ENCODE results near the gene RPS23. TPM values are rescaled to one million over a fixed set of nuclear protein-coding genes. Genes with fewer than 3 reads are reported as not detected.
A peak's percentile ranks its signal among the peaks of the same experiment; 100 is the strongest.

RPS23 gene
- total RNA-seq, 2 experiments from 2014 or later: 2,952 to 3,790 TPM

DNA sequence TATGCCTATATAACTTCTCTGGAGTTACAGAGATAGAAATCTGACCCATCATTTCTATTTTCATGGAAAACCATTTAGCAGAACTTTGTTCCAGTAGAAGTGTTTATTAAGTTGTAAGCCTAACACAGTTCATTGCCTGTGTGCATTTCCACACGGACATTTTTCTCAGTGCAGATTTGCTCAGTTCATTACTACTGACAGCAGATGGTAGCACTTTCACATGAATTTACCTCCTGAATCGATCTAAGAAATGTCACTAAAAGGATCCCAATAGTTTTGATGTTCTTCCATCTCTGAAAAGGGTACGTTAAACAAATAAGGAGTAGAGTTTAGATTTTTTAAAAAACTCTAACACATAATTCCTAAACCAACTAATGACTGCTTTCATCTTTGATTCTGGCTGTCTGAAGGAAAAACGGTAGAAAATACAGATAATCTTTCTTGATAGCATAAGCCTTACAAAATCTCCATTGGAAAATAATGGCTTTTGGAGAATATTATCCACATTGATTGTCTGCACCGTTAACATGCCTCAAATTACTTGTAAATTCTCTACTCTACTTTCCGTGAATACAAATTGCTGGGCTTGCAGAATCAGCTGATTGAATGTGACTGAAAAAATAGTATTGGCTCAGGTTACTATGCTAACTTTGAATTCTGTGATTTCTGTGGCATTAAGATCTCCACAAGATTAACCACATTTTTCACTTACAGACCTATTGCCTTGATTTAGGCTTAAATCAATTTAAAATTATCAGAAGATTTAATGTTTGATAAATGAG lies 33.1 kb downstream of the RPS23 start:
- ChIA-PET CTCF (ENCODE audit: unreplicated experiment) (no interaction called here), POLR2A (interaction anchor here (0.6 kb wide), 1 partner anchor 777 kb away, joined by 3 read pairs; no protein-coding TSS in a partner anchor)
- no peak overlapping the region for H2AFZ ChIP-seq (ENCODE audit: low read length)
- H3K27ac ChIP-seq (ENCODE audit: low read depth, low read length, poor library complexity, severe bottlenecking): no peak overlapping the region
- no peaks in the 10 kb centered on the region for H3K36me3 ChIP-seq (ENCODE audit: insufficient read depth, low read length)
- no TSS peak for BruUV-seq (replicated peaks)
- H3K4me2 ChIP-seq (ENCODE audit: low read length): no peak overlapping the region
- DNase-seq (ENCODE audit: low spot score): no peak
- peaks cover 13% of the 10 kb centered on the region; the same call in 1 of the 2 replicates for H3K9me3 ChIP-seq (ENCODE audit: low read length)
- H3K79me2 ChIP-seq (ENCODE audit: insufficient read depth, low read depth, low read length): no peaks in the 10 kb centered on the region
- TF ChIP-seq, protein P1, sequence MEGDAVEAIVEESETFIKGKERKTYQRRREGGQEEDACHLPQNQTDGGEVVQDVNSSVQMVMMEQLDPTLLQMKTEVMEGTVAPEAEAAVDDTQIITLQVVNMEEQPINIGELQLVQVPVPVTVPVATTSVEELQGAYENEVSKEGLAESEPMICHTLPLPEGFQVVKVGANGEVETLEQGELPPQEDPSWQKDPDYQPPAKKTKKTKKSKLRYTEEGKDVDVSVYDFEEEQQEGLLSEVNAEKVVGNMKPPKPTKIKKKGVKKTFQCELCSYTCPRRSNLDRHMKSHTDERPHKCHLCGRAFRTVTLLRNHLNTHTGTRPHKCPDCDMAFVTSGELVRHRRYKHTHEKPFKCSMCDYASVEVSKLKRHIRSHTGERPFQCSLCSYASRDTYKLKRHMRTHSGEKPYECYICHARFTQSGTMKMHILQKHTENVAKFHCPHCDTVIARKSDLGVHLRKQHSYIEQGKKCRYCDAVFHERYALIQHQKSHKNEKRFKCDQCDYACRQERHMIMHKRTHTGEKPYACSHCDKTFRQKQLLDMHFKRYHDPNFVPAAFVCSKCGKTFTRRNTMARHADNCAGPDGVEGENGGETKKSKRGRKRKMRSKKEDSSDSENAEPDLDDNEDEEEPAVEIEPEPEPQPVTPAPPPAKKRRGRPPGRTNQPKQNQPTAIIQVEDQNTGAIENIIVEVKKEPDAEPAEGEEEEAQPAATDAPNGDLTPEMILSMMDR (conservative IDR thresholded peaks at IDR 0.05; ENCODE audit: low read length): 0 out of 2 replicates have a peak, but pooled peaks have one; percentile 30
- TF ChIP-seq EZH2phosphoT487 (IDR thresholded peaks at IDR 0.05; ENCODE audit: borderline replicate concordance, low read depth, low read length): no peak
- H3K9me2 ChIP-seq (ENCODE audit: insufficient read depth, low read length): no peaks in the 10 kb centered on the region
- intact Hi-C loops (cut with micrococcal nuclease; ENCODE audit: unreplicated experiment): no loop called here
- H3K4me1 ChIP-seq (ENCODE audit: insufficient read depth, low read length, poor library complexity, severe bottlenecking): no peaks in the 10 kb centered on the region
- no peaks in the 10 kb centered on the region for H4K20me1 ChIP-seq (ENCODE audit: insufficient read depth, low read length)
- no peak overlapping the region for H3K4me3 ChIP-seq (ENCODE audit: low read depth, low read length, poor library complexity, severe bottlenecking)

DNA sequence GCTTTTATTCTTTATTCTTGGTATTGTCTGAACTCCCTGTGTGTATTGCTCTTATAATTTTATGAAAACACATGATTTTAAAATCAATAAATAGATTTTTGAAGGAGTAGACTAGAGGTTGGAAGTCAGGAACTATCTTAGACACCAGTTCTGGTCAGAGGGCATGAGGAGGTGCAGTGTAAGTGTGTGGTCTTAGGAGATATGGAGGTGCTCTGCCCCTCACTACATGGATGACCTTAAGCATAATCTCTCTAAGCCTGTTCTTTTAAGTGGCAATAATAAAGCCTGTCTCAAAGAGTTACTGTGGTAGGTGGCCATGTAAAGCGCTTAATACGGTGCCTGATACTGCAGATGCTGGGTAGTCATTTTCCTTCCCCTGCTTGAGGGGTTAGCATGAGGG lies 34.0 kb downstream of the RPS23 start:
- intact Hi-C loops (cut with micrococcal nuclease; ENCODE audit: unreplicated experiment): no loop called here
- Histone ChIP-seq H3K9me2 (ENCODE audit: insufficient read depth, low read length) (no peaks in the 10 kb centered on the region), H3K4me3 (ENCODE audit: low read depth, low read length, poor library complexity, severe bottlenecking) (no peak overlapping the region), H3K36me3 (ENCODE audit: insufficient read depth, low read length) (no peaks in the 10 kb centered on the region), H3K4me1 (ENCODE audit: insufficient read depth, low read length, poor library complexity, severe bottlenecking) (no peaks in the 10 kb centered on the region), H3K9me3 (ENCODE audit: low read length) (peaks cover 13% of the 10 kb centered on the region; the same call in 1 of the 2 replicates), H3K4me2 (ENCODE audit: low read length) (no peak overlapping the region), H3K79me2 (ENCODE audit: insufficient read depth, low read depth, low read length) (no peaks in the 10 kb centered on the region), H2AFZ (ENCODE audit: low read length) (no peak overlapping the region), H3K27ac (ENCODE audit: low read depth, low read length, poor library complexity, severe bottlenecking) (no peak overlapping the region), H4K20me1 (ENCODE audit: insufficient read depth, low read length) (no peaks in the 10 kb centered on the region)
- CTCF ChIA-PET (ENCODE audit: unreplicated experiment): no interaction called here
- TF ChIP-seq, protein P1 (conservative IDR thresholded peaks at IDR 0.05; ENCODE audit: low read length): no peak
- no peak for TF ChIP-seq EZH2phosphoT487 (IDR thresholded peaks at IDR 0.05; ENCODE audit: borderline replicate concordance, low read depth, low read length)
- BruUV-seq (replicated peaks): no TSS peak
- POLR2A ChIA-PET: interaction anchor here (0.6 kb wide), 1 partner anchor 392 kb away, joined by 4 read pairs; no protein-coding TSS in a partner anchor
- DNase-seq (ENCODE audit: low spot score): no peak

DNA sequence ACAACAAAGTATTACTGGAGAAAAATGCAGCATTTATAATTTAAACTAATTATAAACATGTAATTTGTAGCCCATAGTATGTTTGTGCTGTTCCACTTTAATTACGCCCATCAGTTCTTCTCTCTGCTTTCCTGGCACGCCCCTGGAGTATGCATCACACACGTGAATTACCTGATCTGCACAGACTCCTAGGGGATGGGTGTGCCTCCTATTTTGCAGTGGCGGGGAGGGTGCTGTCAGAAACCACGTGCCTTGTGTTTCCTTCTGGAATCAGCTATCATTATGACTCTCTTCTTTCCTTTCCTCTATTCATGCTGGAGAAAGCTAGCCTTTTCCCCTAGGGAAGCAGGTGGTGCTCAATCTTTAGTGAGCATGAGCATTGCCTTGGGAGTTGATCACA lies 43.3 kb downstream of the RPS23 start:
- Histone ChIP-seq H3K9me3 (ENCODE audit: low read length) (no peaks in the 10 kb centered on the region), H3K27ac (ENCODE audit: low read depth, low read length, poor library complexity, severe bottlenecking) (no peak overlapping the region), H3K9me2 (ENCODE audit: insufficient read depth, low read length) (no peaks in the 10 kb centered on the region), H3K79me2 (ENCODE audit: insufficient read depth, low read depth, low read length) (no peaks in the 10 kb centered on the region), H3K4me2 (ENCODE audit: low read length) (no peak overlapping the region), H2AFZ (ENCODE audit: low read length) (no peak overlapping the region), H4K20me1 (ENCODE audit: insufficient read depth, low read length) (no peaks in the 10 kb centered on the region), H3K4me1 (ENCODE audit: insufficient read depth, low read length, poor library complexity, severe bottlenecking) (no peaks in the 10 kb centered on the region), H3K36me3 (ENCODE audit: insufficient read depth, low read length) (no peaks in the 10 kb centered on the region), H3K4me3 (ENCODE audit: low read depth, low read length, poor library complexity, severe bottlenecking) (no peak overlapping the region)
- POLR2A ChIA-PET: interaction anchor here (1.6 kb wide), 1 partner anchor 8 kb away, joined by 4 read pairs; no protein-coding TSS in a partner anchor
- DNase-seq (ENCODE audit: low spot score): no peak
- CTCF ChIA-PET (ENCODE audit: unreplicated experiment): no interaction called here
- intact Hi-C loops (cut with micrococcal nuclease; ENCODE audit: unreplicated experiment): no loop called here
- TF ChIP-seq, protein P1 (conservative IDR thresholded peaks at IDR 0.05; ENCODE audit: low read length): no peak
- TF ChIP-seq EZH2phosphoT487 (IDR thresholded peaks at IDR 0.05; ENCODE audit: borderline replicate concordance, low read depth, low read length): no peak
- no TSS peak for BruUV-seq (replicated peaks)
